ENCODE results near the gene RNF41. TPM values are rescaled to one million over a fixed set of nuclear protein-coding genes. Genes with fewer than 3 reads are reported as not detected.

RNF41 gene
- total and polyA plus RNA-seq, 2 donors (not counting 1 experiment from before 2014, with no cell fraction given), result 113 to 129 TPM

DNA sequence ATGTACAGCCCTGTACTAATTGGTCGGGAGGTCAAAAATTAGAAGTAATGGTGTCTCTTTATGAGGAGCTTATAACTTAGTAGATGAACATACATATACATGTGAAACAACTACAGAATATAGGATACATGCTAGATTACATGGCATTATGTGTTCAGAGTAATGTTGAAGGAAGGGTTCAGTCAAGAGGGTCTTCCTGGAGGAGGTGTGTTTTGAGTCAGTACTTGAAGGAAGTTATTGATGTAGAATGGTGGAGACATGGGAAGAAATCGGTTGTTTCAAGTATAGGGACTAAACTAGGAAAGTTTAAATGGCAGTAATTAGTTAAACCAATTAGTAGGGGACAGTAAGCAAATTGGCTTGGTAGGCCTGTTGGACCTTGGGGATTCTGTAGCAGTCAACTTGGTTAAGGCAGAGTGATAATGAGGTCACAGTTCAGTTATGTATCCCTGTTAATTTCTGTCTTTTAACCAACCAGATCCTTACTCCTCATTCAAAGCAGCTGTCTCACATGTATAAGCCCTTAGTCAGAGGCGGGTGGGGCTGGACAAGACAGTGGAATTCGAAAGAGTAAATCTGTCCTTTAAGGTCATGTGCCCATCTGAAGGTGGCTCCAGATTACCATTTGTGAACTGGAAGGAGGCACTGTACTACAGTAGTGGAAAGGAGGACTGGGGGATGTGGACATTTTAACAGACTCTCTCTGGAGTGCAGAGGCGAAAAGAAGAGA, 39.9 kb upstream of the RNF41 start:
- Mint-ChIP-seq H3K27me3 (no peaks in the 10 kb centered on the region), H3K9me3 (ENCODE audit: insufficient read depth) (no peaks in the 10 kb centered on the region), H3K4me1 (peaks cover 21% of the 10 kb centered on the region), H3K4me3 (no peak overlapping the region), H3K27ac (no peak overlapping the region)
- POLR2A ChIA-PET, result no interaction called here
- H3K9ac ChIP-seq (ENCODE audit: low read length), result no peak overlapping the region
- no peak overlapping the region for H2AFZ ChIP-seq (ENCODE audit: insufficient read depth, low read depth, low read length, poor library complexity, severe bottlenecking)
- peaks cover 0 to 4% of the 10 kb centered on the region in 2 experiments for H3K36me3 ChIP-seq (replicated peaks in 1 of 2; ENCODE audit: control extremely low read depth in 1 of 2, control insufficient read depth in 1 of 2, extremely low read depth in 1 of 2, insufficient read depth in 2 of 2, low read length in 1 of 2)
- H3K27ac ChIP-seq (ENCODE audit: low read length in 2 of 2), result no peak overlapping the region
- WGBS (ENCODE audit: insufficient coverage), result 93% methylated on average over 4 of the region's 5 CpGs
- peaks cover 13% of the 10 kb centered on the region for H4K20me1 ChIP-seq (ENCODE audit: control insufficient read depth, insufficient read depth, low read length, poor library complexity, severe bottlenecking)
- H3K4me3 ChIP-seq (ENCODE audit: control extremely low read depth in 1 of 5, extremely low read depth in 1 of 5, insufficient read depth in 1 of 5, low read depth in 2 of 5, low read length in 4 of 5), result no peak overlapping the region
- ATAC-seq (ENCODE audit: low read depth), result no peak
- H3K79me2 ChIP-seq (ENCODE audit: control insufficient read depth, insufficient read depth, low read length), result peaks cover 22% of the 10 kb centered on the region
- intact Hi-C loops (cut with micrococcal nuclease), result no loop called here
- CTCF ChIA-PET, result interaction anchor here (0.9 to 5.8 kb wide), 2 partner anchors 28 to 55 kb away, joined by 3 to 40 read pairs; no protein-coding TSS in a partner anchor
- H3K9me3 ChIP-seq (ENCODE audit: control extremely low read depth in 1 of 3, control insufficient read depth in 2 of 3, insufficient read depth in 1 of 3, low read length in 2 of 3), result no peaks in the 10 kb centered on the region
- no peak for TF ChIP-seq CTCF (IDR thresholded peaks at IDR 0.05)
- TF ChIP-seq EZH2 (IDR thresholded peaks at IDR 0.05; ENCODE audit: borderline replicate concordance, insufficient read depth, low read depth, low read length, poor library complexity, severe bottlenecking), result no peak
- H3K4me2 ChIP-seq (replicated peaks; ENCODE audit: low read depth, low read length, poor library complexity, severe bottlenecking), result no peak overlapping the region
- peaks cover 17 to 24% of the 10 kb centered on the region in 2 donors for H3K4me1 ChIP-seq (ENCODE audit: control insufficient read depth in 2 of 2, insufficient read depth in 2 of 2, low read length in 2 of 2)
- H3K27me3 ChIP-seq (replicated peaks in 1 of 4; ENCODE audit: control extremely low read depth in 1 of 4, control insufficient read depth in 3 of 4, insufficient read depth in 4 of 4, low read length in 3 of 4), result no peaks in the 10 kb centered on the region
- no peak for DNase-seq

GRCh38 chr12:56260921-56261320, 39.2 kb upstream of the RNF41 start:
- Mint-ChIP-seq H3K9me3 (ENCODE audit: insufficient read depth) (no peaks in the 10 kb centered on the region), H3K27me3 (no peaks in the 10 kb centered on the region), H3K4me3 (no peak overlapping the region), H3K4me1 (peaks cover 20% of the 10 kb centered on the region), H3K27ac (no peak overlapping the region)
- H3K27me3 ChIP-seq (replicated peaks in 1 of 4; ENCODE audit: control extremely low read depth in 1 of 4, control insufficient read depth in 3 of 4, insufficient read depth in 4 of 4, low read length in 3 of 4), result no peaks in the 10 kb centered on the region
- TF ChIP-seq EZH2 (IDR thresholded peaks at IDR 0.05; ENCODE audit: borderline replicate concordance, insufficient read depth, low read depth, low read length, poor library complexity, severe bottlenecking) (no peak), CTCF (IDR thresholded peaks at IDR 0.05) (no peak)
- DNase-seq, result no peak
- H3K4me1 ChIP-seq (ENCODE audit: control insufficient read depth in 2 of 2, insufficient read depth in 2 of 2, low read length in 2 of 2), result peaks cover 16 to 21% of the 10 kb centered on the region in 2 donors
- no peak overlapping the region for H3K4me3 ChIP-seq (ENCODE audit: control extremely low read depth in 1 of 5, extremely low read depth in 1 of 5, insufficient read depth in 1 of 5, low read depth in 2 of 5, low read length in 4 of 5)
- peaks cover 21% of the 10 kb centered on the region for H4K20me1 ChIP-seq (ENCODE audit: control insufficient read depth, insufficient read depth, low read length, poor library complexity, severe bottlenecking)
- no peak overlapping the region for H3K9ac ChIP-seq (ENCODE audit: low read length)
- peaks cover 0 to 10% of the 10 kb centered on the region in 2 experiments for H3K36me3 ChIP-seq (replicated peaks in 1 of 2; ENCODE audit: control extremely low read depth in 1 of 2, control insufficient read depth in 1 of 2, extremely low read depth in 1 of 2, insufficient read depth in 2 of 2, low read length in 1 of 2)
- ChIA-PET CTCF (interaction anchor here (0.8 to 5.8 kb wide), 3 partner anchors 28 to 67 kb away, joined by 3 to 40 read pairs (median 3); no protein-coding TSS in a partner anchor), POLR2A (no interaction called here)
- H3K9me3 ChIP-seq (ENCODE audit: control extremely low read depth in 1 of 3, control insufficient read depth in 2 of 3, insufficient read depth in 1 of 3, low read length in 2 of 3), result no peaks in the 10 kb centered on the region
- no peak overlapping the region for H2AFZ ChIP-seq (ENCODE audit: insufficient read depth, low read depth, low read length, poor library complexity, severe bottlenecking)
- 90% methylated on average over 3 of the region's 3 CpGs for WGBS (ENCODE audit: insufficient coverage)
- intact Hi-C loops (cut with micrococcal nuclease), result no loop called here
- no peak for ATAC-seq (ENCODE audit: low read depth)
- no peak overlapping the region for H3K27ac ChIP-seq (ENCODE audit: low read length in 2 of 2)
- H3K4me2 ChIP-seq (replicated peaks; ENCODE audit: low read depth, low read length, poor library complexity, severe bottlenecking), result no peak overlapping the region
- peaks cover 30% of the 10 kb centered on the region for H3K79me2 ChIP-seq (ENCODE audit: control insufficient read depth, insufficient read depth, low read length)
